ENCODE data around the gene GALR3. TPM values are rescaled to one million over a fixed set of nuclear protein-coding genes. Genes with fewer than 3 reads are reported as not detected.

Gene GALR3
- total and polyA plus RNA-seq, 2 of the 8 experiments (the other 6 are each of a cell fraction or from before 2014, with no cell fraction given) = 0.84 to 1.1 TPM

DNA sequence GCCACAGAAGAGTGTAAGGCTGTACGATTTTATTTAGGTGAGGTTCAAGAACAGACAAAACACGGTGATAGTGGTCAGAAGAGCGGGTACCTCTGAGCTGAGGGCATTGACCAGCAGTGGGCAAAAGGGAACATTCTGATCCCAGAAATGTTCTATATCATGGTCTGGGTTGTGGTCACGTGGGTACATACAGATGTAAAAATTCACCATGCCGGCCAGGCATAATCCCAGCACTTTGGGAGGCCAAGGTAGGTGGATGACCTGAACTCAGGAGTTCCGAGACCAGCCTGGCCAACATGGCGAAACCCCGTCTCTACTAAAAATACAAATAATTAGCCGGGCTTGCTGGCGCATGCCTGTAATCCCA is 46.6 kb upstream of the GALR3 start:
- H3K56ac ChIP-seq (replicated peaks; ENCODE audit: insufficient read length, low read depth, low read length) = no peak overlapping the region
- ChIA-PET POLR2A (ENCODE audit: partially characterized antibody) (interaction anchor here (0.5 to 2.5 kb wide), 8 partner anchors 10 to 369 kb away, joined by 3 to 11 read pairs (median 6); a partner anchor contains a TSS), CTCF (ENCODE audit: partially characterized antibody) (interaction anchor here (0.7 to 3.5 kb wide), 3 partner anchors 8 to 190 kb away, joined by 3 to 14 read pairs (median 3); no protein-coding TSS in a partner anchor)
- no peaks in the 10 kb centered on the region for H3K9me3 ChIP-seq (ENCODE audit: insufficient read depth in 2 of 2, low read depth in 1 of 2, low read length in 1 of 2)
- no peak overlapping the region for H3K4me3 ChIP-seq (ENCODE audit: extremely low read depth in 1 of 4, insufficient read depth in 2 of 4, low read depth in 3 of 4, low read length in 4 of 4)
- H3K4me2 ChIP-seq (ENCODE audit: insufficient read depth in 1 of 2, low read depth in 2 of 2, low read length in 2 of 2) = no peak overlapping the region
- peaks cover 0 to 8% (median 4%) of the 10 kb centered on the region in 4 experiments; a peak in 3 of 8 replicates for H3K36me3 ChIP-seq (ENCODE audit: control insufficient read depth in 2 of 4, insufficient read depth in 4 of 4, low read length in 3 of 4)
- WGBS, 2 experiments (ENCODE audit: extremely low coverage in 1 of 2, insufficient coverage in 1 of 2, insufficient read length in 1 of 2, insufficient replicate concordance in 2 of 2, low coverage in 1 of 2, low lambda C conversion rate in 2 of 2, missing lambda C conversion rate in 1 of 2) = 91% methylated on average over 10 of the region's 10 CpGs; no CpG with 5 or more reads in 1 of the 2 experiments
- no peak overlapping the region for H2BK15ac ChIP-seq (ENCODE audit: low read length)
- no peak overlapping the region for H2AFZ ChIP-seq (ENCODE audit: low read length)
- no peak overlapping the region for H2AK5ac ChIP-seq (ENCODE audit: low read depth, low read length)
- FAIRE-seq (no peak), DNase-seq (ENCODE audit: low read depth in 1 of 2, low spot score in 2 of 2) (no peak)
- H3K23ac ChIP-seq (ENCODE audit: insufficient read length) = no peak overlapping the region
- no peak overlapping the region for H3K27ac ChIP-seq (ENCODE audit: low read depth, low read length)
- H3K14ac ChIP-seq (ENCODE audit: insufficient read length) = no peak overlapping the region
- H3K18ac ChIP-seq (ENCODE audit: extremely low read depth, low read length) = no peak overlapping the region; the same call in 1 of the 2 replicates
- no peak overlapping the region for H3K4ac ChIP-seq (replicated peaks; ENCODE audit: insufficient read length, low read depth, low read length)
- peaks cover 0 to 6% (median 2%) of the 10 kb centered on the region in 4 experiments; a peak in 2 of 7 replicates for H3K27me3 ChIP-seq (replicated peaks in 1 of 4; ENCODE audit: control insufficient read depth in 3 of 4, extremely low read depth in 1 of 4, insufficient read depth in 3 of 4, low read length in 3 of 4)
- no peaks in the 10 kb centered on the region for H3K79me1 ChIP-seq (ENCODE audit: low read depth, low read length)
- H3K9ac ChIP-seq (replicated peaks in 1 of 4; ENCODE audit: extremely low read depth in 1 of 4, low read depth in 3 of 4, low read length in 3 of 4) = no peak overlapping the region
- no peaks in the 10 kb centered on the region for H3K23me2 ChIP-seq (ENCODE audit: low read depth, low read length)
- no peak overlapping the region for H4K91ac ChIP-seq (replicated peaks; ENCODE audit: insufficient read length, low read length)
- H4K20me1 ChIP-seq (replicated peaks in 1 of 2; ENCODE audit: control insufficient read depth in 1 of 2, insufficient read depth in 2 of 2, low read length in 2 of 2) = peaks cover 0 to under 1% of the 10 kb centered on the region in 2 experiments
- H2BK120ac ChIP-seq (replicated peaks; ENCODE audit: low read depth, low read length) = no peak overlapping the region
- no peak overlapping the region for H2BK5ac ChIP-seq (ENCODE audit: low read depth, low read length)
- H4K8ac ChIP-seq (ENCODE audit: extremely low read depth, insufficient read depth, low read length) = no peak overlapping the region
- peaks cover 0 to 2% (median 0%) of the 10 kb centered on the region in 4 experiments; a peak in 2 of 7 replicates for H3K4me1 ChIP-seq (replicated peaks in 1 of 4; ENCODE audit: control insufficient read depth in 3 of 4, insufficient read depth in 4 of 4, low read length in 3 of 4)
- H2BK12ac ChIP-seq (ENCODE audit: low read depth, low read length) = no peak overlapping the region
- no peak overlapping the region for H4K5ac ChIP-seq (ENCODE audit: insufficient read length, low read depth, low read length)
- no peak overlapping the region for H2BK20ac ChIP-seq (ENCODE audit: low read length)
- no peaks in the 10 kb centered on the region for H3K79me2 ChIP-seq (ENCODE audit: control insufficient read depth in 1 of 2, insufficient read depth in 2 of 2, low read length in 2 of 2)

All from H1 (cell line).